Limb (tissue), 2 donors: ENCODE measurements around the gene DTD2.
"Not testable (repeated sequence)": the region's sequence is repeated elsewhere in the genome, so short reads cannot be mapped to it uniquely, and the experiment has no call there.

ENCODE experiments used
- DNase-seq, 2 donors: peaks; one replicate each; pipeline ENCODE4 v3.0.0-alpha.2; 2016; ENCODE audit errors: extremely low spot score in 2 of 2

The DTD2 gene

DNA sequence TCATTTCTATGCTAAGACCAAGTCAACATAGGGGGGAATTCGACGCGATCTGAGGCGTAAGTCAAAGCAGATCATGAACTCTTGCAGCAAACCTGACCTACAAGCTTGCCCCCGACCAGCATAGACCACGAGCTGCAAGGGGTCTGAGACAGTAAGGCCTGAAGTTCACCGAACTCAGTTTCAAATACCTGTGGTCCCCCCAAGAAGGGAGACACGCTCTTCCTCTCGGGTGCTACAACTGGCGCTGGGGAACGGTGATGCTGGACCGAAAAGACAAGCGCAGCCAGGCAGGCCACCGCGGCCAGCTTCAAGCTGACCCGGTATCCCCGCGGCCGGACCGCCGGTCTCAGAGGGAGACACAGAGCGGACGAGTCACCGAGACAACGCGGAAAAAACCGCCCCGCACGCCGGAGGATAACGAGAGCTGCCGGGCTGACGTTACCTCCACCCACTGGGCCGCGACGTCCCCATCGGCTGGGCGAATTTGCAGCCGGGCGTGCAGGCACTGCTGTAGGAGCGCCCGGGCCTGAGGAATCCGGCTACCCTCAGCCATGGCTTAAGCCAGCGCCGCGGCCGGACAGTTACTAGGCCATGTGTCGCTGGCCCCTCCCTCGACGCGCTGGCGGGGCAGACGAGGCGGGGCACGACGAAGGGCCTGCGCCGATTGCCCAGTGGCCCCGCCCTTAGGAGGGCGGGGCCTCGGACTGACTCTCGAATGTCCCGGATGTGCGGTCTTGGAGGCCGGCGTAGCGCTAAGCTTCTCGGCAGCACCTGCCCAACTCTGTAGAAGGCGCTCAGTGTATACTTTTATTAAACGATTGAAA is at the start of gene DTD2:
TSS of gene DTD2 (minus strand) at position 666 of the 824 bp plus-strand sequence. CDS start at position 553, 113 bp downstream.
- peak; percentile 95 to 96 for DNase-seq

- DNase-seq: peak in 1 of 2 donors; percentile 40
These were observed 48.1 kb upstream of the DTD2 start for GRCh38 chr14:31505411-31505810.

- no peak for DNase-seq
These were observed 44.6 kb upstream of the DTD2 start for GRCh38 chr14:31501870-31502269.

- no peak for DNase-seq
These were observed 35.6 kb upstream of the DTD2 start for GRCh38 chr14:31492759-31493498.

GRCh38 chr14:31489691-31490090 is 32.4 kb upstream of the DTD2 start:
- no peak for DNase-seq

DNA sequence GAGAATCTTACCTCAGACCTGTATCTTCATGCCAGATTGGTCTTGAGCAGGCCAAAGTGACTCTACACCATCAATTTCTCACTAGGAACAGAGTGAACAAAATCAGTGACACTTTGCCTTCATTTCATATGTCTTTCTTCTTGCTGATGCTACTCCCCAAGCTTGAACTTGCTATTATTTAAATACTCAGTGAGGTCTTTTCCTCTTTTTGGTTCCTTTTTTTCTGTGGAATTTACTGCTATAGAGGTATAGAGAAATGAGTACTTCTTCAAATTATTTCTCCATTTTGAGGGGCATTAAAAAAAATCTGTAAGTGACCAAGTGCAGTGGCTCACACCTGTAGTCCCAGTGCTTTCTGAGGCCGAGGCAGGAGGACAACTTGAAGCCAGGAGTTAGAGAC is 30.6 kb upstream of the DTD2 start, which contains the start of gene GPR33:
TSS of gene GPR33 (minus strand) at position 154 of the 400 bp plus-strand sequence. CDS start 4,074 bp downstream, outside the sequence.
- DNase-seq: no peak

DNA sequence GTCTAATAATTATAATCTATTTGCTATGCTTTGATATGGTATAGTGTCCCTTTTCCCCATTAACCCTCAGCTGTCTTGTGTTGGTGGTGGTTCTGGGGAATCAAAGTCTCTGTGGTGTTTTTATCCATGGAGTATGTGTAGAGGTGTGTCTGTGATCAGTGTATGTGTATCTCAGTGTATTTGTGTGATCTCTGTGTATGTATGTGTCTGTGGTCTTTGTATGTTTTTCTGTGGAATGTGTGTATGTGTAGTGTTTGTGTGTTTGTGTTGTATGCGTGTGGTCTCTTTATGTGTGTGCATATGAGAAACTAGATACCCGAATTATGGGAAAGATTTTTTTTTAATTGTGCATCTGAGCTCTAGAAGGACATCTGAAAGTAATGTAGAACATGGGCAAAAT is 29.5 kb upstream of the DTD2 start:
- no peak for DNase-seq

- no peak for DNase-seq
These were observed 27.4 kb upstream of the DTD2 start for GRCh38 chr14:31484754-31485153.

GRCh38 chr14:31480156-31480555 is 22.9 kb upstream of the DTD2 start:
- no peak for DNase-seq

DNA sequence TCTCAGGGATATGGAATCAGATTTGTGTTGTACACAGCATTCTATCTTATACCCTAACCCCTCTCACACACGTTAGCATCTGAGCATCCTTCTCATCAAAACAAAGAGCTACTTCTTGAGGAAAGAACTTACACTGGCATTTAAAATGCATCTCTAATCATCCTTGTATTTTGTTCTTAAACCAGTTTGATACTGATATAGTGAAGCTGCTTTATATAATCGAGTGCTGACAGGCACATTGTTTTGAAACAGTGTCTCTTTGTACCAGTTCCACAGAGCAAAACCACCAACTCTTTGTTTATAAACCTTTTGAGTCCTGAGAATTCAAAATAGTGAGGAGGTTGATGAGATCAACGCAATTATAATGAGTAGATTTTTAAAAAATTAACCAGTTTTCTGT is 21.7 kb upstream of the DTD2 start:
- DNase-seq: no peak

- DNase-seq: no peak
These were observed 19.9 kb upstream of the DTD2 start for GRCh38 chr14:31477248-31477647.

DNA sequence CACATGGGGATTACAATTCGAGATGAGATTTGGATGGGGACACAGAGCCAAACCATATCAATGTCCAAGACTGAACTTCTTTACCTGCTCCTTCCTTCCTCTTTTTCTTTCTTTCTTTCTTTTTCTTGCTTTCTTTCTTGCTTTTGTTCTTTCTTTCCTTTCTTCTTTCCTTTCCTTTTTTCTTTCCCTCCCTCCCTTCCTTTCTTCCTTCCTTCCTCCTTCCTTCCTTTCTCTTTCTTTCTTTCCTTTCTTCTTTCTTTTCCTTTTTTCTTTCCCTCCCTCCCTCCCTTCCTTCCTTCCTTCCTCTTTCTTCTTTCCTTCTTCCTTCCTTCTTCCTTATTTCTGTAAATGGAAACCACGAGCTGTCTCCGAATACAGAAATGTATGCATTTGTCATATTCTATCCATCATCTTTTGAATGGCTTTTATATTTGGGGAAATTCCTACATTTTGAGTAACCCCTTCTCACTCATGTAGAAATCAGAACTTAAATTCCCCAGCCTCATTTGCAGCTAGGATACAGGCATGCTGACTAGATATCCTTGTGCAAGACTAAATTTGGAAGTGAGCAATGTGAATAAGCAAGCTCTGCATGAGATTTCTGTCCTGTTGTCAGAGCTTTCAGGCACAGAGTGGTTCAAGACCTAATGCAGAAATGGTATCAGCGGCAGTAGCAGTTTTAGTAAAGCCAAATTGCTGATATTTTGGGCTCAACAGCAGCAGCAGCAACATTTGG is 19.0 kb upstream of the DTD2 start:
- DNase-seq: no peak

GRCh38 chr14:31466554-31466953 is 9.2 kb upstream of the DTD2 start:
- DNase-seq: no peak

DNA sequence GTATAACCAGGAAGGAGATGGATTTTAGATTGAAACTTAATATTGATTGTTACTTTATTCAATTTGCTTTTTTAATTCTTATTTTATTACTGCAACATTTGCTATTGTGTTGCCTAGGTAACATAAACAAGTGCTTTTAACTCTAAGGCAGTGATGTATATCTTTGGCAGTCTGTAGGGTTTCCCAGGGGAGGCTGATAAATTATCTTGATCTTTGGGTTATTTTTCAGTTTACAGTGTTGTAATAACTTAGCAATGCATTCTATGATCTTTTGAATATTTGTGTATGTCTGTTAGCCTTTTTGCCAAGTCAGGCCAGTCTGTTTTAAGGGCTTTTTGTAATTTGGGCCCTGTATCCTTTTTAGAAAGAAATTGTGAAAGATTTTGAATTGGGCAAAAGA is 7.8 kb upstream of the DTD2 start:
- peak in 1 of 2 donors; percentile 18 for DNase-seq

DNA sequence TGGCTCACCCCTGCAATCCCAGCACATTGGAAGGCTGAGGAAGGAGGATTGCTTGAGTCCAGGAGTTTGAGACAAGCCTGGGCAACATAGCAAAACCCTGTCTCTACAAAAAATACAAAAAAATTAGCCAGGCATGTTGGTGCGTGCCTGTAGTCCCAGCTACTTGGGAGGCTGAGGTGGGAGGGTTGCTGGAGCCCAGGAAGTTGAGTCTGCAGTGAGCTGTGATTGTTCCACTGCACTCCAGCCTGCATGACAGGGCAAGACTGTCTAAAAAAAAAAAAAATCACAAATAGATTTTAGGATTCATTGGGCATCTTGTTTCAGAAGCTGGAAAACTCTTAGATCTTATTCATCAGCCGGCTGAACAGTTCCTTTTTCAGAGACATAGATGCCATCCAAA is 5.1 kb upstream of the DTD2 start:
- DNase-seq: not testable (repeated sequence)

DNA sequence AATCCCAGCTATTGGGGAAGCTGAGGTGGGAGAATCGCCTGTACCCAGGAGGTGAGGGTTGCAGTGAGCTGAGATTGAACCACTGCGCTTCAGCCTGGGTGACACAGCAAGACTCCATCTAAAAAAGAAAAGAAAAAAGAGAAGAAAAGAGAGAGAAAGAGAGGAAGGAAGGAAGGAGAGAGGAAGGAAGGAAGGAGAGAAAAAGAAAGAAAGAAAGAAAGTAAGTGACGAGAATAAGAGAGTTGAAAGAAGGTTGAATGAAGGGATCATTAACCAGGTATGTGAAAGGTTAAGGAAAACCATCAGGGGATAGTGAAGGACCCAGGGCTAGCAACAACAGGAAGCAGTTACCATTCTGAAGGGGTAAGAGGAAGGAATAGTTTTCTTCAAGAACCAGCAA is 4.2 kb upstream of the DTD2 start:
- no peak for DNase-seq

DNA sequence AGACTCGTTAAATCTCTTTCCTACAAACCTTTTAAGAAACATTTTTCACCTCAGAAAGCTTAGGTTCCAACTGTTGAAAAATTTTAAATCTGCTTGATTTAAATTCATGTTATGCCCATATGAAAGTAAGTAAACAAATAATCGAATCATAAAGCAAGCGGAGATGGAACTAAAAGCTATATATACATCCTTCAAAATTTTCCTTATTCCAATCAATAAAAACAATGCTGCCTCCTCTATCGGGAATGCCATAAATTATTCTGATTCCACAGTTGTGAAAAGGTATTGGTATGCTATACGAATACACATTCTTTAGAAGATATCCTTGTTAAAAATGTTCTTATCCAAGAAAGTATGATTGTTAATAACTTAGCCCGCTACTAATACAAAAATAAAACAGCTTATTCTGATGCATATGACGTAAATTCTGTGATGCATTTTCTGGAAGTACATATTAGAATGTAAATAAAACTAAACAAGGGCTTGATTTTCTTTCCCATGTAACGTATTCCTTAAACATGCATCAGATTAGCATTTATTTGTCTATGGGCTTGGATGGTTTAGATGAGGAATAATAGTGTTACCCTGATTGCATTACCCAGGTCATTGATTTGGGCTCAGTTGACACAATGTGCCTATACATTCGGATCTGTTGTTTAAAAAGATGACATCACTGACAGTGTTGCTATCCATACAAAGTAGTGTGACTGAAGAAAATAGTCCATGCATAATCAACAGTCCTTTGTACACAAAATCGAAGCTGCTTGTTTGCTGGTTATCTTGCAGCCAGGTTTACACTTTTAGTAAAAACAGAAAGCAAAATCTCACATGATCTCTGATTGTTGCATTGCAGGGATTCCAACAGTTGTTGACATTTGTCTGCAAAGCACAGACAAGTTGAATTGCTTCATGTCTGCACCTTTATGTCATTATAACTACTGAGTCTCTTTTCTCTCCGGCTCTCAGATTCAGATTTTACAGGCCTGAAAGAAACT is 656 bp upstream of the DTD2 start:
- no peak for DNase-seq

DNA sequence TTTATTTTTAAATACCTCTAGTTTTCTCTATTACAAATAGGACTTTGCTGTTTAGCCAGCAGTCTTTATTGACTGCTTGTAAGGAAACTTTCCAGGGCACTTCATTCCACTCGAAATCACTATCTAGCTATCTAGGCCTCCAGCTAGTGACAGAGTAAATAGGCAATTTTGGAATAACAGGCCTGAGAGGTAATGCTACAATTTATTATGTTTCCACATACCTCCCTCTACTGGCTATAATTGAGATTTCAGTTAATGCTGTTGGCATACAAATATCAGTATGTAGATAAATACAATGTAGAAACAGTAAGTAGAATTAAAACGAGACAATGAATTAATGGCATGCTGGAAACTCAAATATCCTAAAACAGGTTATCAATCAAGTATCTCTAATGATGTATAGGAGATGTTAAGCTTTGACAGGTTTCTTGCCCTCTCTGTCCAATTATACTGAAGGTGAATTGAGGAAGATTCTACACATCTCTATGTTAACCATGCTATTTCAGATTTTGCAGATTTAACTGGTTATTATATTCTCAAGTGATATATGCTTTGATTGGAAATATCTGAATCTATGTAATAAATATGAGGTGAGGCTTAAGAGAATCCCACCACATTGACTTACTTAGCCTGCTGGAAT is 7.2 kb downstream of the DTD2 start:
- peak in 1 of 2 donors; percentile 31 for DNase-seq

- DNase-seq: no peak
These were observed 8.2 kb downstream of the DTD2 start for GRCh38 chr14:31449136-31449535.

DNA sequence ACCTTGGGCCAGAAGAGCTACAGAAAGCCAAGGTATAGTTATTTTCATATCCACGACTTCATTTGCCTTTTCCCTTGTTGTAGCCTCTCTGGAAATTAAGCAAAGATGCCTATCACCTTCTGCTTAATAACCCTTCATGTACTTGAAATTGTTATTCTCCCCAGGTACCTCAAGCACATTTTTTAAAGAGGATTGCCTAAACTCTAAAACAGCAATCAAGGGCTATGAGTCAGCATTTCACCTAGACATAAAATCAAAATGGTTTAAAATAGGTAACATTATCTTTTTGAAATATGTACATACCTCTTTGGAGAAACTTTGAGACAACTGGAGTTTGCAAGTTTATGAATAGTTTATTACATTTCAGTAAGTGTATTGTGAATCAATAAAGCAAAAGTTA is 11.6 kb downstream of the DTD2 start:
- no peak for DNase-seq
